HG02642 (cell line): ENCODE data around the gene PDZD2.

Source experiments
- ATAC-seq: cut with Tn5 transposase; IDR thresholded peaks from one replicate; pipeline ENCODE4 v1.9.1; 2021; ENCODE audit warnings: mild to moderate bottlenecking; ENCODE audit not compliant: unreplicated experiment, poor library complexity

The PDZD2 gene

DNA sequence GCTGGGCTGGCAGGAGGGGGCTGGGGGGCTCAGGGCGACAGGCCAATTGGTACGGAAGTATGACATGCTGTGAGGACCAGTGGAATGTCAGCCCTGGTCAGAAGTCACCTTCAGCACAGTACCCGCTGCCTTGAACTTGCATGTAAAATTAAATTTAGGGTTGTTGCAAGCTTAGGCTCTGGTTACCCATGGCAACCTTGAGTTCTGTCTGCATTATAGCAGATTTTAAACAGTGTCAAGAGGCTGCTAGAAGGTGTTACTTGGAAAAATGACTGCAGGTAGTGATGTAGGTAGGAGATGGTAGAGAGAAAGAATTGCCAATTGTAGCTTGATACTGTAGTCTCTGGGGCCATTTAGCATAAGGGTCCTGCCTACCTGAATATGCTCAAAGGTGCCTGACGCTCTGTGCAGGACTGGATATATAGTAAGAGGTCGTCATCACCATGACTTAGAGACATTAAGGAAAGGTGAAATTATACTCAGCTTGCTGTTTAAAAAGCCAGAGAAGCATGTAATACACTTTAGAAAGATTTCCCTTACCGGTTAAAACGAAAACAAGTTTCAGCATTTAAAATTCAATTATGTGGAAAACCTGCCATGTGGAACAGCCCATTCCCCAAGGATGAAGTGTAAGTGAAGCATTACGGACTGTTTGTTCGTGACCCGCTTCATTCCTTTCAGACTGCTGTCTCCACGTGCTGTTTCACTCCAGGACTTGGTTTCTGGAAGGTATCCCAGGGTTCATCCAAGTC, 169.0 kb downstream of the PDZD2 start:
- no peak for ATAC-seq

DNA sequence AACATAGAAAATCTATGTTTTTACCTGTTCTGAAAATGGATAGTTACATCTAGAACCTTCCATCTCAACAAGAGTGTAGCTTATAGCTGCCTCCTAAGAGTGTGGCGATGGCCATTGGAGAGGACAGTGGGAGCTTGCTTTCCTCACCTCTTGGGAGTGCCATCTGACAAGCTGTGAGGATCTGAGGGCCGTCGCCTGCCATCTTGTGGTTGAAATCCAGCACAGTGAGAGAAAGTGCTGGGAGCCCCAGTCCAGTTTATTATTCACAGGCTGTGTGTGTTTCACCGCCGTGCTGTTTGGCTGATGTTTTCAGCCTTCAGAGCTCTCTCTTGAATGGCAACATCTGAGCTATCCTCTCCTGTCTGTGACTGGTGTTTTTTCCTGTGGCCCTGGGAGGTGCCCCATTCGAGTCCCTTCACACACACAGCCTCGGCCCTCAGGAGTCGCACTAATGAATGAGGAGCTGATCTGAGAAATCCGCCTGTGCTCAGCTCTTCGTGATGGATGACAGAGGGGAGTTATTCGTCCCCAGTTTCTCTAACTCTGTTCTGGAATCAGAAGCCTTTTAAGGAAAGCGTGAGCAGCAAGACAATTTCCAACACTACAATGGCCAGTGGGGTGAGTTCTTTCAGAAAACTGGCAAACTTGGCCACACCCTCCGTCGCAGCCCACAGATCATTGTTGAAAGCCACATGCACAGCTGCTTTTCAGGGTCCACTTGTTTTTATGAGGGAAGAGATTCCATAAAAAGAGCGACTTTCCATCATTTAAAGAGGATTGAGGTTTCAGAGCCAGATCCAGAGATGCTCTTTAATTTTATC, 170.3 kb downstream of the PDZD2 start:
- peak; percentile 43 for ATAC-seq

DNA sequence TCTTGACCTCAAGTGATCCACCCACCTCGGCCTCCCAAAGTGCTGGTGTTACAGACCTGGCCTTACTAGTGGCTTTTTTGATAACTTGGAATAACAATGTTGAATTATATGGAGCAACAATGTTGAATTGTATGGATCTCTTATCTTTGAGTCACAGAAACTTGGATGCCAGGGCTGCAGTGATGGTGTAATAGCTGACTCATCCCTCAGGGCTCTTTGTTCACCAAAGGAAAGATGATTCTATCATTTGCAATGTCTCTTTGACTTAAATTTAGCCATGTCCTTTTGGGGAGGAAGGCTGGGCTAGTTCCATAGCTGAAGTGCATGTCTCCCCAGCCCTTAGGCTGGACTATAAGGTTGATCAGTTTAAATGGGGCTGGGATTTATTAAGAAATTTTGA, 172.3 kb downstream of the PDZD2 start:
- no peak for ATAC-seq

DNA sequence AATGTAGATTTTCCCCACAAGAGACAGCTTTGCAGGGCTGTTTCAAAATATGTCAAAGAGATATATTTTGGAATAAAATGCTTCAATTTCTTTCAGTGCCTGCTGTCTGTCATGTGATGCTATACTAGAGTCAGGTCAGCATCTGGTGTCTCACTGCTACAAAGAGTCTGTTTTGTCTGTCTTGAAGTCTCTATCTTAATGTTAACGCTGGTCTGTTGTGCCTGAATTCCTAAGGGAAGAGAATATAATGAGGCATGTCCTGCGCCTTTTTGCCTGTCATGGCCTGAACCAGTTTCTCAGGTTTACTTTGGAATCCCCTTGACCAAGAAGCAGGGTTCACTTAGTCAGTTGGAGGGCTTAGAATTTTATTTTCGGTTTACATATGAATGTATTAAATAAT, 176.4 kb downstream of the PDZD2 start:
- no peak for ATAC-seq

DNA sequence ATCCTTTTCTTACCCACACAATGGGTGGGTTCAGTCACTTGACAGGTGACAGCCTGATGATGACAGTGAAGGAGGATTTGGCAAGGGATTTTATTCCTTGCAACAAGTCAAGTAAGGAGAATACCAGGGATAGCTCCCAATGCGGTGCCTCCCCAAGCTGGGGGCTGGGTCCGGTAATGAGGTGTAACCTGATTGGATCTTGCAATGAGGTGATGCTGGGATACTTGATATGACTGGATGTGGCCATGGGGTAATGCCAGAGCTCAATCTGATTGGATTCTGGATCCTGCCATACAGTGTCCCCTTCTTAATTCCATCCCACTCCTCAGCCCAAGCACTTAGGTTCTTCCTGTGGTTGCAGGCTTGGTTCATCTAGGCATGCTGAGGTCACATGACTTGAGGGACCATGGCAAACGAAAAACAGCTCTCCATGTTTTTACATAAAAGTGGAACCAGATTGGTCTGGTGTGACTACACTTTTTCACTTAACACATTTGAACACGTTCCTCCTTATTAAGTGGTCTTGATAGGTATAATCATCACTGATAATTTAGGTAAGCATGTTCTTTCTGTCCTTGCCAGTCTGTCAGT, 181.1 kb downstream of the PDZD2 start:
- no peak for ATAC-seq

DNA sequence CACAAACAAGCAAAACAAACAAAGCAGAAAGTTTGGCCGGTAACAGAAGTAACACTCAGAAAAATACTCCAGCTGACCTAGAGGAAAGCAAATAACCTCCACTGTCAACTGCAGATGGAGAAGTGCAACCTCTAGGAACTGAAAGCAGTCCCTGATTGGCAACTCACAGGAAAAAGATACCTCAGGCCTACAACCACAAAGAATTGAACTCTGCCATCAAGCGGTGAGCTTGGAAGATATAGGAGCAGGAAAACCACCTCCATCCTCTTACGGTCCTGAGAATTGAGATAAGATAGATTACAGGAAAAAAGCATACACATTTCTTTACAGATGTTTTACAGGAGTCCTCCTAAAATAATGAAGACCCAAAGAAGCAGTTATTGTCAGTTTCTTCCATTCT, 184.5 kb downstream of the PDZD2 start:
- no peak for ATAC-seq

DNA sequence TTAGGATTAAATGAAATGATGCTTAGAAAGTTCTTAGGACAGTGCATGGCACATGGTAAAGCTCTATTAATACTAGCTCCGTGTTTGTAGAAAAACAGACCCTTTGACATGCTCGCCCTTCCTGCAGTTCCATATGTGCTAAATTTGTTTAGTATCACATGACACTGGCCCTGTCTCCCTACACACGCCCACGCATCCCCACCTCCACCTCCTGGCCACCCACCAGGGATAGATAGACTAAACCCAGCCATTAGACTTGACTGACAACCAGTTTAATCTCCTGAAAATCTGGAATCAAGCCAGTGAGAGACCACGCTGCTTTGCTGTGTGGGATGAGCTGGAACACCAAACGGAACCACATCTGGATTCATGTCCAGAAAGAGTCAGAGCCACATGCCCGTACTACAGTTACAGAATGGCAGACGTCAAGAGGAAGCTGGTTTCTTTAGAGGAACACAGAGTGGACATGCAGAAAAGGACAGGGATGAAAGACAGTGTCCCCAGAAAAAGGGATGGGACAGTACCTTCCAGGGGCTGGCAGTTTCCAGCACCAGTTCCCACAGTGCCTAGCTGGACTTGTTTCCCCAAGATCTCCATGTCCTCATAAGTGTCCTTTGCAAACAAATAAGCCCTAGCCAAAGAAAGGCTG, 186.1 kb downstream of the PDZD2 start:
- ATAC-seq = no peak

DNA sequence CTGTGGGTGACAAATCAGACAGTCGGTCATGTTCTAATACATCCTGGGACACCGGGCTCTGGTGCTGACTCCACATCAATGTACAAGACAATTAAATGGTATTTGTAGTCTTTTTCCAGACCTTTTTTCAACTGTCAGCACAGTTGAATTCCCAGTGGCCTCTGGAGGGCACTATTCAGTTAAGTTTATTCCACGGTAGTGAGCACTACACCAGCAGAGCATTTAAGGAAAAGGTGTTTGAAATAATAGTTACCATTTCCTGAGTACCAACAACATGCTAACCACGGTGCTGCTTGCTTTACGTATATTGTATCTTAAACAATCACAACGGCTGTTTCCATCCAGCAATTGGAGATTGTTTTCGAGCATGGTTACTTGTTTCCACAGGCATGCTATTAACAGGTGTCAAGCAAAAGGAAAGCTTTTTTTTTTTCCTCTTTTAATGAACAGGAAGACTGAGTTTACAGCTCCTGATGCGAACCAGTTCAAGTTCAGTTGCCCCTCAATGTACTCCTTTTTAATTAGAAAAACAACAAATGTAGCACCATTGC, 186.7 kb downstream of the PDZD2 start:
- ATAC-seq = peak; percentile 50

DNA sequence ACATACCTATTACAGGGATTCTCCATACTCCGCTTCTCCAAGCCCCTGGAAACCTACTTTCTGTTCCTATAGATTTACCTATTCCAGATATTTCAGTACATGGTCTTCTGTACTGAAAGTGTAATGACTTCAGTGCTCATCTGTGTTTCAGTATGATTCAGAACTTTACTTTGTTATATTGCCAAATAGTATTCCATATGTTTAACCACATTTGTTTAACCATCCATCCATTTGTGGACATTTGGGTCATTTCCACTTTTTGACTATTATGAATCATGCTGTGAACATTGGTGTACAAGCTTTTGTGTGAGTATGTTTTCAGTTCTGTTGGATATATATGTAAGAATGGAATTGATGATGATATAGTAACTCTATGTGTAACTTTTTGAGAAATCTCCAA, 188.9 kb downstream of the PDZD2 start:
- no peak for ATAC-seq

DNA sequence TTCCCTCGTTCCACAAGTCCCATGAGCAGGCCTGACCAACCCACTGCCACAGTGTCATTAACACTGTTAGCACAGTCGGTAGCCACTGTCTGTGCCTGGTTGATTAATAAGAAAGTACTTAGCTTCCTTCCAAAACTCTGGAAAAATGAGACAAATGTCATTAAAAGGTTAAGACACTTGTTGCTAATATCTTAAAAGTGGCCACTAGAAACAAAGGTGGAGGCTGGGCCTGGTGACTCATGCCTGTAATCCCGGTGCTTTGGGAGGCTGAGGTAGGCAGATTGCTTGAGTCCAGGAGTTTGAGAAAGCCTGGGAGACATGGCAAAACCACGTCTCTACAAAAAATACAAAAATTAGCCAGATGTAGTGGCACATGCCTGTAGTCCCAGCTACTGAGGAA, 194.0 kb downstream of the PDZD2 start:
- ATAC-seq = no peak

DNA sequence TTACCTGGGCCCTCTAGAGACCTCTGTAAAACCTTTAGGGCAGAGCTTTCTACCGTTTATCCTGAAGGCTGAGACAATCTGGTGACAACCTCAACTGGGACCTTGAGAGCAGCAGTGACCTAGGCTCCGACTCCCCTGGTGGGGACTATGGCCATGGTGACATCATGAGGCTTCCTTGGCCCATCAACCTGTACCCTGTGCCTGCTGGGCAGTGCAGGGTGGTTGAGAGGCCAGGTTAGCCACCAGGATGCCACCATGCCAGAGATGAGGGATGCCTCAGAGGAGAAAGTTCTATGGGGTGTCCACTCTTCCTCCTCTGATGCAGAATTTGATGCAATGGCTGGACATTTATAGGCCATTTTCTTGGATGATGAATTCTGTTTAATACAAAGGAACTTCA, 194.8 kb downstream of the PDZD2 start:
- no peak for ATAC-seq

DNA sequence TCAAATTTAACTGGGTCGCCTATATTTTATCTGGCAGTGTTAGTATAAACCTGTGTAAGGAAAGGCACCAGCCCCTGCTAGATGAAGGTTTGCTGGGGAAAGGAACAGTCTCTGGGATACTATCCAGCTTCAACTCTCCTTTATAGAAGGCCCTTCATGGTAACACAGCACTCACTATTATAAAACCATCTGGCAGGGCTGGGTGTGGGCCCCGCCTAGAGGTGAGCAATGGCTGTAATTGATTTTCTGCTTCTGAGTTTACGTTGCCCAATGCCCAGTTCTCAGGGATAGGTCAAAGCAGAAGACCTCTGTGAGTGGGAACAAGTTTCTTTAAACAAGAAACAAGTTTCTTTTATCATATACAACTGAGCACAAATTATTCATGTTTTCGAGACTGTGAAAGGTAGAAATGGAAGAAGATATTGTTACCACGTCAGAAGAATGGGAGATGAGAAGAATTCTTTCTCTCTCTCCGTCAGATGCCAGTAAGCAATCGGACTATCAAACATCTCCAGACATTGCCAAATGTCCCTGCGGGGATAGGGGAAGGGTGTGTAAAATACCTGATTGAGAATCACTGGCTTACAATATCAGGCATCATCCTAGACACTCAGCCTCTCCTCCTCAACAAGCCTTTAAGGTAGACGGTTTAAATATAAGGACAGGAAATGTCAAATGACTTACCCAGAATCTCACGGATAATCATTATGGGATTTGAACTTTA, 205.9 kb downstream of the PDZD2 start:
- no peak for ATAC-seq

DNA sequence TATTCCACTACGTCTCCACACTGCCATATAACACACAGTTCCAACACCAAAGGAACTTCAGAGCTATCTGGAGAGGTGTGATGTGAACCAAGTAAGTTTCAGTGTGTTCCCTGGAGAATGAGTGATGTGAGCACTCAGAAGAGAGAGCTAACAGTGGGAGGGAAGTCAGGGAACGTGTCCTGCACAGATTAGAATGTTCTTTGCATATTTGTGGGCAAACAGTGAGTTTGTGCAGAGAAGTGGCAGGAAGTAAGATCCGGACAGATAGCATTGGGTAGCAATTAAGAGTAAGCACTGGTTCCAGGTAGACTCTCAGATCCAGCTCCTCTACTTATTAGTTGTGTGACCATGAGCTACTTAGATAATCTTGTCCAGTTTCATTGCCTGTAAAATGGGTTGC, 206.4 kb downstream of the PDZD2 start:
- ATAC-seq = no peak

DNA sequence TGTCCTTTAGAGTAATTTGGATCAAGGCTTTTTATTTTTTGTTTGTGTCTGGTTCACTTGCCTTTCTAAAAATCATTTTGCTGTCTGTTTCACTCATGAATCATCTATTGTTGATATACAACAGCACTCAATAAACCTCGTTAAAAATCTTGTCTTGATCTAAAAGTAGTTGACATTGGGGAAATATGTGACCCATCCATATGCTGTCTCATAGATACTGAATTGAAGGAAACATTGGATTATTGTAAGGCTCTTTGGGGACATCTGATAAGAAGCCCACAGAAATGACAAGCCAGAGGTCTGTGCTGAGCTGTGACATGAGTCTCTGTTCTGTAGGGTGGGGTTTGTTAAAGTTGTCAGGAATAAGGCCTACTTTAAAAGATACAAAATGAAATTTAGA, 208.0 kb downstream of the PDZD2 start:
- ATAC-seq = no peak

DNA sequence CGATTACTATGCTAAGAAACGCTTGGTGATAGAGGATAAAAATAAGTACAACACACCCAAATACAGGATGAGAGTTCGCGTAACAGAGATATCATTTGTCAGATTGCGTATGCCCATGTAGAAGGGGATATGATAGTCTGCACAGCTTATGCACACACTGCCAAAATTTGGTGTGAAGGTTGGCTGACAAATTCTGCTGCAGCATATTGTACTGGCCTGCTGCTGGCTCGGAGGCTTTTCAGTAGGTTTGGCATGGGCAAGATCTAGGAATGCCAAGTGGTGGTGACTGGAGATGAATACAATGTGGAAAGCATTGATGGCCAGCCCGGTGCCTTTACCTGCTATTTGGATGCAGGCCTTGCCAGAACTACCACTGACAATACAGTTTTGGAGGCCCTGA, 208.4 kb downstream of the PDZD2 start:
- ATAC-seq = no peak

DNA sequence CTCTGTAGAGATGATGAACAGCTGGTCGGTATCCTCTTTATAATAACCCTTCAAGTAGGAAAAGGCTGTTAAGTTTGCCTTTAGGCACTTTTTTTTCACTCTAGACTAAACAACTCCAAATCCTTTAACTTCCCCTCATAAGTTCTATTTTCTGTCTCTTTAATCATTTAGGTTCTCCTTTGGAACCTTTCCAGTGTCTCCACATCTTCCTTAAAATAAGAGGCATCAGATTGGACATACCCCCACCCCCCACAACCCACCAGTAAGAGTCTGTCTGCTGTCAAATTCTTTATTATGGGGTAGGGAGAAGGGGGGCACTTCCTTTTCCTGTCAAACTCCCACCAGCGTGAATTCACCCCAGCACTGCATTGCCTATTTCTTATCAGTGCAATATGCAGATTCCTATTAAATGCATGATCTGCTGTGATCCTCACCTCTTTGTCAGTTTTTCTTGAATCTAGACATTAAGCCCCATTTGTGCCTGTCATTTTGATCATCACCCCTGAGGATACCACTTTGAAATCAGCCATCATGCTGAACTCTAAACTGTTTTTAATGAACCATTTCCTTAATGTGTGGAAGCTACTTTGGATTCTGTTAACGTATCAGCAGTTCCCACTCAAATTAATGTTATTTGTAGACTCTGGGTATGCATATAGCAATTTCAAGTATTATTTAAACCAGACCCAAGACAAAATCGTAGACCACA, 212.2 kb downstream of the PDZD2 start:
- no peak for ATAC-seq

DNA sequence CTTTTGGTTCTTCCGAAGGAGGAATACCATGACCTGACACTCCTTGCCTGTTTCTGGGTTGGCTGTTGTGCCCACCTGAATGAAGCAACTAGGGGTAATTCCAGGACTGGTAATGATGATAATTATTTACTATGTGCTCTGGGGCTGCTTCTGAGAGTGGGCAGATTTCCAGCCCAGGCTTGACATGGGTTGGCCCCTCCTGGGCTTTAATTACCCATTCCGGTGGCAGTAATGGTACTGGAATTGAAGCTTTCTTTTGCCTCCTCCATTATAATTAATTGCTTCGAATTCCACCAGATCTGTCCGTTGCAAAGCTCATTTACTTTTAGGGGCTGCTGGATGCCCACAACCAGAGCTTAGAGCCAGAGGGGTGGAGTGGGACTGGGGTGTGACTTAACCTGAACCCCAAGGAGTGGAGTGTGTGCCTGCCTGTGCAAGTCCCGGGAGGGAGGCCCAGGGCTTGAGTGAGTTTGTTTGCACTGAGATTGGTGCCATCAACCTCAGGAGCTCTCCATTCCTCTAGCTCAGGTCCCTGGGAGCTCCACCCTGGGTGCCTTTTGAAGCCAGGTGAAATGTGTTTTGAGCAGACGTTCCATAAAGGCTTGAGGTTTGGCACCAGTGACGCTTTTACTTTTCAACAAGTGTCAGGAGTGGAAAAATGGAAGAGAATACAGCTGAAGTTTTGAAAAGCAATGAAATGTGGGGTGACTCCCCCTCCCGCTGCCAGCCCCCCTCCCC, 214.6 kb downstream of the PDZD2 start:
- no peak for ATAC-seq

DNA sequence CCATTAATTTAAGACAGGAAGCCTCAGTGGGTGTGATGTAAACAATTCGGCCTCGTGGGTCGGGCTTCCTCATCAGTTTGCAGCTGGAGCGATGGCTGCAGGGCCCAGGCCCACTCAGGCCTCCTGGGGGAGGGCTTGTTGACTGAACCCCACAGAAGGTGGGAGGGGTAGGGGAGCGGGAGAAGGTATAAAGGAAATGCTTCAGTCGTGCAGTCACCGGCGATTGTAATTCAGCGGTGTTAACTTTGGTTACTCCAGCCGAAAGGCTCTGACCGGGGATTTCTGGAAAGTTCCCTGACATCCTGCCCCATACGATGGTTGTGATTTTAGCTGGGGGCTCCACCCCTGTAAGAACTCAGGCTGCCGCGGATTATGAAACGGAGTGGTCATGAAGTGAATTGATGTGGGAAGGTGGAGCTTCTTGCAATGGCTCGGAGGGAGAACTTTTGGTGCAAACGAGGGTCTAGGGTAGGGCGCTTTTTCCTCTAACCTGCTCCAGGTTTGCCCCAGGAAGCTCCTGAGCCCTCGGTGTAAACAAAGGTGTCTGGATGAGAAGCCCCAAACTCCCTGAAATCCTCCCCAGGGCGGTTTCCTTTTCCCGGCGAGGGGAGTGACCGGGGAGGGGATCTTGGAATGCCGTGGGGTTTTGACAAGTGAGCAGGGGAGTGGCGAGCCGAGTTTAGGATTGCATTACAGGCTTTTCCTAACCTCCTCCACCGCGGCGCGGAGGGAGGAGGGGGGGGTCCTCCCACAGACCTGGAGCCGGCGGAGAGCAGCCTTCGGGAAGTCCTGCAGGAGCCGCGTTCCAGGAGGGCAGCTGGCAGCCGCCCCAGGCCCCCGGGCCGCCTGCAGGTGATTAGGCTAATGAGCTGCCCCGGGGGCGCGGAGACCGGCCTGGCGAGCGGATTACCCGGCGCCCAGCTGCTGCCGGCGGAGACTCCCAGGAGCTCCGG, 215.5 kb downstream of the PDZD2 start:
- ATAC-seq = no peak
